Activated naive CD8-positive, alpha-beta T cell treated with anti-CD3 and anti-CD28 coated beads for 36 hours (primary cell): ENCODE measurements around the gene KLHL25. TPM values are rescaled to one million over a fixed set of nuclear protein-coding genes. Genes with fewer than 3 reads are reported as not detected.

Experiments used
- DNase-seq: peaks from one replicate; pipeline ENCODE4 v3.0.0; 2021
- H3K27ac Mint-ChIP-seq: one replicate; pipeline ENCODE4 v1.8.0; 2022; ENCODE audit warnings: mild to moderate bottlenecking, moderate library complexity, mixed read lengths
- H3K27me3 Mint-ChIP-seq: one replicate; pipeline ENCODE4 v1.8.0; 2022; ENCODE audit warnings: mild to moderate bottlenecking, mixed read lengths
- H3K36me3 Mint-ChIP-seq: one replicate; pipeline ENCODE4 v1.8.0; 2021; ENCODE audit warnings: mild to moderate bottlenecking, mixed read lengths
- H3K4me1 Mint-ChIP-seq: one replicate; pipeline ENCODE4 v1.8.0; 2021; ENCODE audit warnings: mixed read lengths
- H3K4me3 Mint-ChIP-seq: one replicate; pipeline ENCODE4 v1.8.0; 2022; ENCODE audit warnings: mild to moderate bottlenecking, moderate library complexity, mixed read lengths
- H3K9me3 Mint-ChIP-seq: one replicate; pipeline ENCODE4 v1.8.0; 2022; ENCODE audit warnings: mixed read lengths
- total RNA-seq, 2 experiments: library from RNA; stranded (reverse); gene quantifications; one replicate each; pipeline ENCODE4 v1.2.3, GENCODE V29; 2021

The KLHL25 gene
- total RNA-seq, 2 experiments from 2014 or later: 2.9 to 3.7 TPM

DNA sequence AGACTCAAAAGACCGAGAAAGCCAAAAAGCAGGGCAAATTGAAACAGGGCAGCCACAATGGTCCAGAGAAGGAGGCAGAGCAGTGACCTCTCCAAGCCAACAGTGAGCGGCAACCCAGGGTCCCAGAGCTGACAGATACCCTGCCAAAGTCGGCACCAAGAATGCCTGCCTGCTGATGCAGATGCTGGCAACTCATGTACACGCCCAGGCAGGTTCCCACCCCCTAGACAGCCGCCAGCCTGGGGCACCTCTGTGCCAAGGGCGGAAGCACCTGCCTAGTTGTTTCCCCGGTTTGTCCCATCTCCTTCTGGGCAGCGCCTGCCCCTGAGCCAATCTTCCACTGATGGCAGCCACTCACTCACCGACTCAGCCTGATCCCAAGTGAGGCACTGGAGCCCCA is 22.1 kb downstream of the KLHL25 start:
- Mint-ChIP-seq H3K36me3 (no peaks in the 10 kb centered on the region), H3K4me3 (no peak overlapping the region), H3K9me3 (no peaks in the 10 kb centered on the region), H3K27ac (no peak overlapping the region), H3K4me1 (peaks cover 2% of the 10 kb centered on the region), H3K27me3 (no peaks in the 10 kb centered on the region)
- no peak for DNase-seq

DNA sequence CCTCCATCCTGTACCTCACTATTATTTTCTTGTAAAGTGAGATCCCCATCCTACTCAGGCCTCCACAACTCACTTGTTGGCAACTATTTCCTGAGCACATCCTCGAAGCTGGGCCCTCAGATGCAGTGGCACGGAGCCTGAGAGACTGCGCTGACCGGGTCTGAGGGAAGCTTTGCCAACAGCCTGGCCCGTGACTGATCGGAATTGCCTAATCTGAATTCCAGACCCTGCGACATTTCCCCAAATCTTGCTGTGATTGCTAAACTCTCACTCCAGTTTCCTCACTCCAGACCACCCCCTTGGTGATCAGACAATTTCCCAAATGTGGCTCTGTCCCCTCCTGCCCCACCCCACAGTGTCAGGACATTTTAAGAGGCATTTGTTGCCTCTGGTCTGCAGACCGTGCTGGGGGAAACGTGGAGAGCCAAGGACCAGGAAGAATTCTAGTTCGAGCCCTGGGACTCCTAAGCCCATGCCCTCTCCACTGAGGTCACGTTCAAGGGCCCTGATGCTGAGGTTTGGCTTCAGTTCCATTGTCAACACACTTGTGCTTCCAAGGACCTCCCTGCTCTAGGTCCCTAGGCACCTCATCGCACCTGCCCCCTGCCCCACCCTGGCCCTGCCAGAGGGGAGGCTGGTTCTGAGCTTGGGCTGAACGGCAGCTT is 22.8 kb downstream of the KLHL25 start:
- DNase-seq: no peak
- no peak overlapping the region for H3K4me3 Mint-ChIP-seq
- no peaks in the 10 kb centered on the region for H3K9me3 Mint-ChIP-seq
- no peak overlapping the region for H3K27ac Mint-ChIP-seq
- no peaks in the 10 kb centered on the region for H3K36me3 Mint-ChIP-seq
- no peaks in the 10 kb centered on the region for H3K27me3 Mint-ChIP-seq
- H3K4me1 Mint-ChIP-seq: peaks cover 2% of the 10 kb centered on the region

GRCh38 chr15:85771271-85771670 is 23.5 kb downstream of the KLHL25 start:
- Mint-ChIP-seq H3K4me1 (peaks cover 4% of the 10 kb centered on the region), H3K9me3 (no peaks in the 10 kb centered on the region), H3K4me3 (no peak overlapping the region), H3K36me3 (no peaks in the 10 kb centered on the region), H3K27me3 (no peaks in the 10 kb centered on the region), H3K27ac (no peak overlapping the region)
- no peak for DNase-seq

GRCh38 chr15:85770096-85771041 is 24.4 kb downstream of the KLHL25 start:
- H3K9me3 Mint-ChIP-seq: no peaks in the 10 kb centered on the region
- no peaks in the 10 kb centered on the region for H3K36me3 Mint-ChIP-seq
- H3K4me3 Mint-ChIP-seq: no peak overlapping the region
- DNase-seq: no peak
- H3K27me3 Mint-ChIP-seq: no peaks in the 10 kb centered on the region
- peaks cover 4% of the 10 kb centered on the region for H3K4me1 Mint-ChIP-seq
- no peak overlapping the region for H3K27ac Mint-ChIP-seq

DNA sequence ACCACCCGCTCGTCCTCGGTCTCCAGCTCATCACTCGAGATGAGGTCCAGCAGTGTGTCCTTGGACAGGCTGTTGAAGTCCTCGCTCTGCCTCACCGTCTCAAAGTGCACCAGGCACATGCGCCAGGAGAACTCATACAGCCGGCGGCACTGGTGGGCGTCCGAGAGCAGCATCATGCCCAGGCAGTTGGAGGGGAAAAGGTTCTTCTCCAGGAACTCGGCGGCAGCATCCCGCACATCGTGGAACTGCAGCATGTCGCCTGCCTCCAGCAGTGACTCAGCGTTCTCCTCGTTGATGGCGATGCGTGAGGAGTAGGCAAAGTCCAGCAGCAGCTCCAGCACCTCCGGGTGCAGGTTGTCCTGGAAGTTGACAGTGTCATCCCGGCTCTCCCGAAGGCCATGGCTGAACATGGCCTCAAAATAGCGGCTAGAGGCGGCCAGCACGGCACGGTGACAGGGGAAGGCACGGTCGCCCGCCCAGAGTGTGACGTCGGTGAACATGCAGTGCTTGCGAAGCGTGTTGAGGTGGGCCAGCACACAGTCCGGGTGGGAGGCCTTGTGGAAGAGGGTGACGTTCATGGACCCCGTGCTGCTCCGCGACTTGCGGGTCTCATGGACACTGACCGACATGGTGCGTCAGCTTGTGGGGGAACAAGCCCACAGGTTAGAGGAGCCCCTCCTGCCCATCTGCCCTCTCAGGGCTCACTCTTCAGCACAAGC is 25.4 kb downstream of the KLHL25 start:
- Mint-ChIP-seq H3K27me3 (no peaks in the 10 kb centered on the region), H3K36me3 (no peaks in the 10 kb centered on the region), H3K27ac (no peak overlapping the region), H3K9me3 (no peaks in the 10 kb centered on the region), H3K4me1 (peaks cover 8% of the 10 kb centered on the region), H3K4me3 (no peak overlapping the region)
- no peak for DNase-seq

DNA sequence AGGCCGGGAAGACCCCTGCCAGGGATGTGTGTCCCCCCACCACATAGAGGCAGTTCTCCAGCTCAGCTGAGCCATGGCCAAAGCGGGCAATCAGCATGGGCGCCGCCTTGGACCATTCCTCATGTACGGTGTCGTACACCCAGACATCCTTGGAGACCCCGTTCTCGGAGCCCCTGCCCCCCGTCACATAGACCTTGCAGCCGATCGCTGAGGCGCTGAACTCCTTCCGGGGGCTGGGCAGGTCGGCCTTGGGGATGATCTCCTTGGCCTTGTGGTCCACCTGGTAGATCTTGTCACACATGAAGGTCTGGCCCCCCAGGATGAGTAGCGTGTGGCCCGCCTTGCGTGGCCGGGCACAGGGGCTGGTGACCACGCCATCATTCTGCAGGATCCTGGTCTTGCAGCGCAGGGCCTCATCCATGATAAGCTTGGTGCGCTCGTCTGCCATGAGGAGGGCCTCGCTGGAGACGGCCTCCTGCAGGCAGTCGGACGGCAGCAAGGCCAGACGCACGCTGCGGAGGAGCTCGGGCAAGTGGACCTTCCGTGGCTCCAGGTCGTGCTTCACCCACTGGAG is 26.0 kb downstream of the KLHL25 start:
- no peak for DNase-seq
- Mint-ChIP-seq H3K4me1 (peaks cover 8% of the 10 kb centered on the region), H3K4me3 (no peak overlapping the region), H3K27ac (no peak overlapping the region), H3K9me3 (no peaks in the 10 kb centered on the region), H3K27me3 (no peaks in the 10 kb centered on the region), H3K36me3 (no peaks in the 10 kb centered on the region)

GRCh38 chr15:85767785-85768529 is 26.8 kb downstream of the KLHL25 start:
- Mint-ChIP-seq H3K27me3 (no peaks in the 10 kb centered on the region), H3K4me3 (no peak overlapping the region), H3K36me3 (peaks cover 2% of the 10 kb centered on the region), H3K9me3 (no peaks in the 10 kb centered on the region), H3K4me1 (peaks cover 6% of the 10 kb centered on the region), H3K27ac (no peak overlapping the region)
- no peak for DNase-seq

DNA sequence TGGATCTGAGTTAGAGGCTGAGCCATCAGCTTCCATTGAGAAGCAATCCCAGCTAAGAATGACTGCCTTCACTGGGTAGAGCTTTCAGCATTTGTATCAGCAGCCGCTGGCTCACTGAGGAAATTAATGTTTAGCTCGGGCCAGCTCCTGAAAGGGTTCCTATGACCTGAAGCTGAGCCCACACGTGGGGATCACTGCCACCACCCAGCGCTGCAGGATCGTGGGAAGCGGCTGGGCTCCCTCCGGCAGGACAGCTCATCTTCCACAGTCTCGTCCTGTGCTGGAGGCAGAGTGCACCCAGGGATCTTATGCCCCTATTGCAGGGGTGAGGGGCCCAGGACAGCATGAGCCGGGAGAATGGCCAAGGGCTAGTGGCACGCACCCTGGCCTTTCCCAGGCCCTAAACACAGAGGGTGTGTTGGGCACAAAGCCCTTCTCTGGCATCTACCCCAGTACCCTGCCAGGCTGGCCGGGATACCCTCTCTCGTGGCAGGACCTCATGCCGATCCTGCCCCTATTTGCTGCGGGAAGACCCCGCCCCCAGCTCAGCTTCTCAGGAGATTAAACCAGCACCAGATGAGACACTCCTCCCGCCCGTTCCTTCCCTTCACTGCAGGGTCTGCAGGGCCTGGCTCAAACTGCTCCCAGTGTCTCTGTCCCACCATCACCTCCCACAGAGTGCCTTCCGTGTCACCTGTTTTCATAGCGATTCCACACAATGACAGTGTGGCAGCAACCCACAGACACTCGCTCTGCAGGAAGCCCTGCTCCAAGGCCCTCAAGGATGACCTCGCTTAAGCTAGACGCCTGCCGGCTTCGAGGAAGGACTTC is 28.5 kb downstream of the KLHL25 start:
- Mint-ChIP-seq H3K4me1 (peaks cover 6% of the 10 kb centered on the region), H3K36me3 (peaks cover 2% of the 10 kb centered on the region), H3K27ac (no peak overlapping the region), H3K4me3 (no peak overlapping the region), H3K9me3 (no peaks in the 10 kb centered on the region), H3K27me3 (no peaks in the 10 kb centered on the region)
- DNase-seq: no peak

GRCh38 chr15:85764649-85765277 is 30.0 kb downstream of the KLHL25 start:
- H3K9me3 Mint-ChIP-seq: no peaks in the 10 kb centered on the region

GRCh38 chr15:85763673-85764633 is 30.8 kb downstream of the KLHL25 start:
- peaks cover 2% of the 10 kb centered on the region for H3K36me3 Mint-ChIP-seq
- no peak overlapping the region for H3K27ac Mint-ChIP-seq
- H3K9me3 Mint-ChIP-seq: no peaks in the 10 kb centered on the region
- no peak overlapping the region for H3K4me3 Mint-ChIP-seq
- DNase-seq: no peak
- H3K27me3 Mint-ChIP-seq: no peaks in the 10 kb centered on the region
- peaks cover 6% of the 10 kb centered on the region for H3K4me1 Mint-ChIP-seq

More at GRCh38 chr15:85764649-85765277, 30.0 kb downstream of the KLHL25 start:
- Mint-ChIP-seq H3K4me3 (no peak overlapping the region), H3K4me1 (peaks cover 6% of the 10 kb centered on the region), H3K27me3 (no peaks in the 10 kb centered on the region), H3K36me3 (peaks cover 2% of the 10 kb centered on the region), H3K27ac (no peak overlapping the region)
- no peak for DNase-seq

GRCh38 chr15:85763157-85763556 is 31.6 kb downstream of the KLHL25 start:
- H3K9me3 Mint-ChIP-seq: no peaks in the 10 kb centered on the region
- no peak for DNase-seq
- peaks cover 6% of the 10 kb centered on the region for H3K4me1 Mint-ChIP-seq
- peaks cover 2% of the 10 kb centered on the region for H3K36me3 Mint-ChIP-seq
- H3K27ac Mint-ChIP-seq: no peak overlapping the region
- H3K4me3 Mint-ChIP-seq: no peak overlapping the region
- H3K27me3 Mint-ChIP-seq: no peaks in the 10 kb centered on the region

GRCh38 chr15:85762756-85763127 is 32.0 kb downstream of the KLHL25 start:
- Mint-ChIP-seq H3K4me3 (no peak overlapping the region), H3K4me1 (peaks cover 6% of the 10 kb centered on the region), H3K9me3 (no peaks in the 10 kb centered on the region), H3K27ac (no peak overlapping the region), H3K36me3 (peaks cover 2% of the 10 kb centered on the region), H3K27me3 (no peaks in the 10 kb centered on the region)
- no peak for DNase-seq
